ENCODE measurements around the gene DGKD. TPM values are rescaled to one million over a fixed set of nuclear protein-coding genes. Genes with fewer than 3 reads are reported as not detected.
A peak's percentile ranks its signal among the peaks of the same experiment; 100 is the strongest.

The DGKD gene
- total and polyA plus RNA-seq, 11 donors = 15.5 to 88.6 (median 43.0) TPM

- peaks cover 0 to 9% (median 0%) of the 10 kb centered on the region in 9 donors for H3K36me3 ChIP-seq
- ATAC-seq = no peak
- peaks cover 0 to 15% (median 0%) of the 10 kb centered on the region in 12 donors for H3K4me1 ChIP-seq
- peaks cover 0 to 14% (median 0%) of the 10 kb centered on the region in 12 donors for H3K9me3 ChIP-seq
- H3K27me3 ChIP-seq = no peaks in the 10 kb centered on the region
- intact Hi-C loops (cut with DNase I) = no loop called here
- no peak overlapping the region for H3K4me3 ChIP-seq
- no peak for DNase-seq
- 93 to 98% (median 97%) methylated on average over 3 of the region's 3 CpGs for WGBS, 4 donors
- H3K27ac ChIP-seq = no peak overlapping the region
- TF ChIP-seq POLR2A (IDR thresholded peaks at IDR 0.05) = no peak
- no peak for TF ChIP-seq CTCF (IDR thresholded peaks at IDR 0.05)
Observed at GRCh38 chr2:233367586-233367985, 13.3 kb downstream of the DGKD start.

- DNase-seq (no peak), ATAC-seq (no peak)
- TF ChIP-seq CTCF (IDR thresholded peaks at IDR 0.05) (no peak), POLR2A (IDR thresholded peaks at IDR 0.05) (no peak)
- Histone ChIP-seq H3K27me3 (no peaks in the 10 kb centered on the region), H3K4me1 (peaks cover 0 to 15% (median 2%) of the 10 kb centered on the region in 12 donors), H3K4me3 (no peak overlapping the region), H3K36me3 (peaks cover 0 to 16% (median 0%) of the 10 kb centered on the region in 9 donors), H3K27ac (no peak overlapping the region), H3K9me3 (peaks cover 0 to 9% (median 0%) of the 10 kb centered on the region in 12 donors)
- 82 to 86% (median 84%) methylated on average over 5 of the region's 5 CpGs for WGBS, 4 donors
- intact Hi-C loops (cut with DNase I) = no loop called here
Observed at GRCh38 chr2:233368756-233369155, 14.5 kb downstream of the DGKD start.

- H3K4me3 ChIP-seq = no peak overlapping the region
- H3K27me3 ChIP-seq = no peaks in the 10 kb centered on the region
- intact Hi-C loops (cut with DNase I) = no loop called here
- H3K36me3 ChIP-seq = peaks cover 0 to 13% (median 0%) of the 10 kb centered on the region in 9 donors
- WGBS, 4 donors = 87 to 89% (median 88%) methylated on average over 8 of the region's 8 CpGs
- peaks cover 0 to 15% (median 2%) of the 10 kb centered on the region in 12 donors for H3K4me1 ChIP-seq
- H3K9me3 ChIP-seq = peaks cover 0 to 5% (median 0%) of the 10 kb centered on the region in 12 donors
- TF ChIP-seq POLR2A (IDR thresholded peaks at IDR 0.05) (no peak), CTCF (IDR thresholded peaks at IDR 0.05) (no peak)
- no peak overlapping the region for H3K27ac ChIP-seq
- DNase-seq (no peak), ATAC-seq (no peak)
Observed at GRCh38 chr2:233369462-233369861, 15.2 kb downstream of the DGKD start.

- 86 to 89% (median 89%) methylated on average over 9 of the region's 9 CpGs for WGBS, 4 donors
- Histone ChIP-seq H3K9me3 (peaks cover 0 to 5% (median 0%) of the 10 kb centered on the region in 12 donors), H3K27me3 (no peaks in the 10 kb centered on the region), H3K4me3 (no peak overlapping the region), H3K27ac (no peak overlapping the region), H3K4me1 (peaks cover 0 to 15% (median 2%) of the 10 kb centered on the region in 12 donors), H3K36me3 (peaks cover 0 to 13% (median 0%) of the 10 kb centered on the region in 9 donors)
- no peak for TF ChIP-seq POLR2A (IDR thresholded peaks at IDR 0.05)
- TF ChIP-seq CTCF (IDR thresholded peaks at IDR 0.05) = no peak
- DNase-seq (no peak), ATAC-seq (peak in 1 of 4 donors; percentile 40)
- intact Hi-C loops (cut with DNase I) = no loop called here
Observed at GRCh38 chr2:233369897-233370685, 15.8 kb downstream of the DGKD start.
